Fibroblast of skin of back (primary cell): ENCODE measurements around the gene MORC3.

Experiments
- DNase-seq: peaks from one replicate; pipeline ENCODE4 v3.0.0-alpha.2; 2013

Gene MORC3

DNA sequence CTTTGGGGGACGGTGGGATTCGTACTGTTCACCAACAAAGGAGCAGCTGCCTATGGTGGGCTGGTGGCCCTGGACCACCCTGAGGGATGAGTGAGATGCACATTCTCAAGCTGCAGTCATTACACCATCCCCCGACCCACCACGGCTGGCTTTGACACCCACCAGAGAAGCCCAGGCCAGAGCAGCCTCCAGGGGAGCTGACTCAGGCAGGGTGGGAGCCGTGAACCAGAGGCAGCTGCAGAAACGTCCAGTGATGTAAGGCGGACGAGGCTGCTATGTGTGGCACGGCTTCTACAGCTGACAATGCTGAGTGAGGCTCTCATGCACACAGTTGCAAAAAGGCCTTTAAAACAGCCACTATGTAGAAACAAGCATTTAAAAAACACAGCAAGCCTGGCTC lies 105.3 kb downstream of the MORC3 start:
- DNase-seq = peak; percentile 59
